NB4 (cell line): ENCODE data around the gene C19orf85.
"Not testable (repeated sequence)": the region's sequence is repeated elsewhere in the genome, so short reads cannot be mapped to it uniquely, and the experiment has no call there.

ENCODE experiments used
- DNase-seq: peaks from one replicate; pipeline ENCODE4 v3.0.0; 2010; ENCODE audit warnings: low read depth
- H3K4me3 ChIP-seq: one replicate; pipeline ENCODE4 v1.5.1; 2011; ENCODE audit warnings: mild to moderate bottlenecking, low read depth, low read length, moderate library complexity
- CTCF ChIP-seq: IDR thresholded peaks from one replicate; pipeline ENCODE4 v1.5.1; 2012; ENCODE audit warnings: low read depth, low read length
- MAX ChIP-seq: IDR thresholded peaks from 2 replicates; pipeline ENCODE4 v1.6.1; 2011; ENCODE audit warnings: low read depth, low read length
- MYC ChIP-seq: IDR thresholded peaks from 2 replicates; pipeline ENCODE4 v1.6.1; 2011; ENCODE audit warnings: low read depth, low read length
- POLR2A ChIP-seq: IDR thresholded peaks from 2 replicates; pipeline ENCODE4 v1.6.1; 2011; ENCODE audit warnings: mild to moderate bottlenecking; ENCODE audit not compliant: insufficient read length; ENCODE audit errors: extremely low read depth

Gene C19orf85

GRCh38 chr19:55452749-55453346 lies 11.7 kb downstream of the C19orf85 start:
- no peak overlapping the region for H3K4me3 ChIP-seq
- no peak for TF ChIP-seq POLR2A
- no peak for TF ChIP-seq CTCF
- TF ChIP-seq MAX, result no peak
- TF ChIP-seq MYC, result no peak
- DNase-seq, result peak; percentile 67

GRCh38 chr19:55451965-55452748 lies 12.4 kb downstream of the C19orf85 start:
- no peak for DNase-seq
- no peak overlapping the region for H3K4me3 ChIP-seq
- TF ChIP-seq CTCF, result no peak
- no peak for TF ChIP-seq MAX
- TF ChIP-seq MYC, result no peak
- no peak for TF ChIP-seq POLR2A

GRCh38 chr19:55451163-55451964 lies 13.2 kb downstream of the C19orf85 start:
- no peak for DNase-seq
- TF ChIP-seq MAX, result no peak
- no peak for TF ChIP-seq POLR2A
- TF ChIP-seq CTCF, result no peak
- TF ChIP-seq MYC, result no peak
- H3K4me3 ChIP-seq, result no peak overlapping the region

GRCh38 chr19:55449469-55449868 lies 15.1 kb downstream of the C19orf85 start:
- DNase-seq, result no peak
- TF ChIP-seq MYC, result no peak
- TF ChIP-seq POLR2A, result no peak
- TF ChIP-seq CTCF, result no peak
- no peak for TF ChIP-seq MAX
- H3K4me3 ChIP-seq, result no peak overlapping the region

- H3K4me3 ChIP-seq, DNase-seq: not testable (repeated sequence)
Measured at GRCh38 chr19:55448175-55448490, 16.4 kb downstream of the C19orf85 start.
